IPS DF 6.9 (cell line): ENCODE data around the gene UPP2.
A peak's percentile ranks its signal among the peaks of the same experiment; 100 is the strongest.

Experiments
- DNase-seq: peaks from one replicate; pipeline ENCODE4 v3.0.0-alpha.2; 2013; ENCODE audit warnings: low read depth, low spot score
- H3K27ac ChIP-seq: one replicate; pipeline ENCODE4 v1.5.1; 2013; ENCODE audit warnings: low read length, control low read depth
- H3K27me3 ChIP-seq: 2 replicates; pipeline ENCODE4 v1.6.1; 2013; ENCODE audit warnings: mild to moderate bottlenecking, low read length; ENCODE audit not compliant: control insufficient read depth, insufficient read depth
- H3K36me3 ChIP-seq: 2 replicates; pipeline ENCODE4 v1.6.1; 2013; ENCODE audit warnings: low read length; ENCODE audit not compliant: control insufficient read depth, insufficient read depth
- H3K4me1 ChIP-seq: 2 replicates; pipeline ENCODE4 v1.6.1; 2013; ENCODE audit warnings: low read length; ENCODE audit not compliant: control insufficient read depth, insufficient read depth
- H3K4me3 ChIP-seq: 2 replicates; pipeline ENCODE4 v1.5.1; 2013; ENCODE audit warnings: mild to moderate bottlenecking, low read length
- H3K9me3 ChIP-seq: 2 replicates; pipeline ENCODE4 v1.6.1; 2013; ENCODE audit warnings: low read length, inconsistent platforms; ENCODE audit not compliant: control insufficient read depth, insufficient read depth
- WGBS: extraction: QIAGEN DNeasy Blood & Tissue Kit; methylation state at CpG from one replicate; pipeline ENCODE4 v1.1.7; 2013; ENCODE audit warnings: mixed read lengths, missing lambda C conversion rate; ENCODE audit not compliant: insufficient read length, insufficient coverage; 5-methylcytosine and 5-hydroxymethylcytosine counted together

Gene UPP2

DNA sequence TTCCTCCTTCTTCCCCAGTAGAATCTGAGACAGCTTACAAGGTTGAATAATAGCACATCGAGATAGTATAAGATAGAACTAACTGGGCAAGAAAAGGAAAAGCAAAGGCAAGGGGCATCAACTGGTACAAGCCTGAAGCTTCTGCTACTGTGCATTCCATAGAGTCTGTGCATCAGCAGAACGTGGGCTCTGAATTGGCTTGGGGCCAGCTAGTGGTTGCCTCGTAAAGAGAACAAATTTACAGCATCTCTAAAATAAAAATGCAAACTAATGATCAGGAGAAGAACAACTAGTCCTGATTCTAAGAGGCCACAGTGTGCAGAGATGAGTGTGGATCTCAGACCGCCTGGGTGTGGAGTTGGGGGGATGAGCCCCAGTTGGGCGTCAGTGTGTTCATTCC lies 36.6 kb downstream of the UPP2 start:
- no peaks in the 10 kb centered on the region for H3K36me3 ChIP-seq
- no peaks in the 10 kb centered on the region for H3K27me3 ChIP-seq
- no peak for DNase-seq
- peaks cover 2% of the 10 kb centered on the region; the same call in 1 of the 2 replicates for H3K4me1 ChIP-seq
- WGBS: no CpG with 5 or more reads among the region's 5 CpGs
- no peaks in the 10 kb centered on the region for H3K9me3 ChIP-seq
- H3K27ac ChIP-seq: no peak overlapping the region
- no peak overlapping the region for H3K4me3 ChIP-seq

DNA sequence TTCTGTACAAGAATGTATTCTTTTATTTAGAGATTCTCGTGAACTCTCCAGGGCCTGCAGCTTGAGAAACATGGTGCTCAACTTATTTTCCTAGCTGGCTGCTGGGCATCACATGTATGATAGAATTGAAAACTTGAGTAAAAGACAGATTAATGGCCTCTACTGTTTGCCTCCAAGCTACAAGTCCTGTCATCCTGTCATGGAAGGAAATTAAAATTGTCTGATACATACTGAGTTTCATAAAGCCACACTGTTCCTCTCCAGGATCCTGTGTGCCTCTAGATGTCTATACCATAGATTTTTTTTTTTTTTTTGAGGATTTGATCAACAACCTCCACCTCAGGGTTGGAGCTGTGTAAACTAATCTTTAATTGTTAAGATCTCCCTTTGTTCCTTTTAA lies 38.5 kb downstream of the UPP2 start:
- peaks cover 2% of the 10 kb centered on the region; the same call in 1 of the 2 replicates for H3K4me1 ChIP-seq
- no peak overlapping the region for H3K4me3 ChIP-seq
- no peaks in the 10 kb centered on the region for H3K36me3 ChIP-seq
- no peak for DNase-seq
- H3K27me3 ChIP-seq: no peaks in the 10 kb centered on the region
- no CpG with 5 or more reads among the region's 1 CpG for whole genome bisulfite sequencing
- no peaks in the 10 kb centered on the region for H3K9me3 ChIP-seq
- no peak overlapping the region for H3K27ac ChIP-seq

DNA sequence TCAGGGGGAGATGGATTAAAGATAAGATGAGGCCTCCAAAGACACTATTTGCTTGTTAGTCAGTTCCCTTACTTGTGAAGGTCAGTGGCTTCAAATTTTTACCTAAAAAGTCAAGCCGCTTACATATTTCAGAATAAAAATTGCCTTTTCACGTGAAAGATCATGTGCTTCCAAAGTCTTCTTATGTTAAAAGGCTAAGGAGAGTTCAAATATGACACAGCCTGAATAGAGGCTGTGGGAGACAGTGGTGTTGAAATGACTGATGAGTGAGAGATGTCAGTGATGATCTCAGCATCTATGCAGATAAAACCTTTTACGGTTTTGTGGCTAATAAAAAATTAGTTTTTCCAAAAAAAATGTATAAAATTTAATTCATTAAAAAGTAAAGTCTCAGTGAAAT lies 40.5 kb downstream of the UPP2 start:
- H3K9me3 ChIP-seq: no peaks in the 10 kb centered on the region
- H3K27ac ChIP-seq: no peak overlapping the region
- no peaks in the 10 kb centered on the region for H3K27me3 ChIP-seq
- no peaks in the 10 kb centered on the region for H3K36me3 ChIP-seq
- no peak overlapping the region for H3K4me3 ChIP-seq
- DNase-seq: no peak
- H3K4me1 ChIP-seq: peaks cover 2% of the 10 kb centered on the region; the same call in 1 of the 2 replicates
- no CpG with 5 or more reads among the region's 3 CpGs for WGBS

DNA sequence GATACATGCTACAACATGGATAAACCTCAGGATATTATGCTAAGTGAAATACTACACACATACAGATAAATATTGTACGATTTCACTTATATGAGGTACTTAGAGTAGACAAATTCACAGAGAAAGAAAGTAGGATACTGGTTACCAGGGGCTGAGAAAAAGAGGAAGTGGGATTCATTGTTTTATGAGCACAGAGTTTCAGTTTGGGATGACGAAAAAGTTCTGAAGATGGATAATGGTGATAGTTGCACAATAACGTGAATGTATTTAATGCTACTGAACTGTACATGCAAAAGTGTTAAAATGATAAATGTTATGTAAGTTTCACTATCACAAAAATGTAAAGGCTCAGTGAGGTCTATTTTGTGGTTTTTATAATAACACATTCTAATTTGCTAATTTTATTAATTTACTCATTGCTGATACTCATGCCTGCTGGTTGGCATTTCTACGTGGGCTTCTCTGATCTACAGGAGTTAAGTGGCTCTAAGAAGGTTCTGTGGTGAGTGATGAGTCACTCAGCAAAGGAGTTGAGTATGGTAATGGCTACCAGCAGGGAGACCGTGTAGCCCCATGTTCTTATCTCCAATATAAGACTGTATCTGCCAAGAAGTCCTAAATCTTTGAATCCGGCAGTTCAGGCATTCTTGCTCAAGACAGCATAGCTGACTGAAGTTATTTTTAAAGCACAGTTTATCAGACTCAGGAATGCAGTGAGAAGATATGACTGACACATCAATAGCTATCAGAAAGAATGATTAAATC lies 41.1 kb downstream of the UPP2 start:
- H3K36me3 ChIP-seq: no peaks in the 10 kb centered on the region
- no peaks in the 10 kb centered on the region for H3K9me3 ChIP-seq
- no peak overlapping the region for H3K4me3 ChIP-seq
- no peak overlapping the region for H3K27ac ChIP-seq
- peaks cover 2% of the 10 kb centered on the region; the same call in 1 of the 2 replicates for H3K4me1 ChIP-seq
- no peak for DNase-seq
- no CpG with 5 or more reads among the region's 6 CpGs for WGBS
- no peaks in the 10 kb centered on the region for H3K27me3 ChIP-seq

DNA sequence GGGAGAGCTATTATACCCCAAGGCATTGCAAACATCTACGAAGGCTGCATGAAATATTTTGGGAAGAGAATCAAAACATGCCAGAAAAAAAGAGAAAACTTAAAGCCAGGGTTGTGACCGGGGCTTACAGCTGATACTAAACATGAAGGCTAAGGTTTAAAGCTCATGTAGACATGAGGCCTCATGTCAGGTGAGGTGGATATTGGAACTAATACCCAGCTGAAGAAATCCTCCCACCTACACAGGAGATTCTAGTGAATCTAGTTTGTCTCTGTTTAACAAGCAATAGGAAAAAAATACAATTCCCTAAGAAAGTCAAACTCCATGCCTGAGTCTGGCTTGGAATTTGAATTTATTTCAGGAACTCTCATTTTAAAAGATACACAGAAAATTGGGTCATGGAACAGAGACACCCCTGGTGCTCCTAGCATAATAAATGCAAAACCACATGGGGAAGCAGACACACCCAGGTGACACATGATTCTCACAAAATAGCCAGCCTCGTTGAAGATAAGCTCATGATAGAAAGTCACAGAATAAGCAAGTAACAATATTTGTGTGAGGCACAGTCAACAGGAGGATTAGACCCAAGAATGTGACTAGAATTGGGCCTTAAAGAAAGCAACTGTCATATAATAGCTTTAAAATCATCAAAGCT lies 42.2 kb downstream of the UPP2 start:
- H3K27me3 ChIP-seq: no peaks in the 10 kb centered on the region
- peaks cover 2% of the 10 kb centered on the region; the same call in 1 of the 2 replicates for H3K4me1 ChIP-seq
- no peak for DNase-seq
- no peak overlapping the region for H3K27ac ChIP-seq
- H3K36me3 ChIP-seq: no peaks in the 10 kb centered on the region
- no peak overlapping the region for H3K4me3 ChIP-seq
- H3K9me3 ChIP-seq: no peaks in the 10 kb centered on the region
- WGBS: no CpG with 5 or more reads among the region's 3 CpGs

DNA sequence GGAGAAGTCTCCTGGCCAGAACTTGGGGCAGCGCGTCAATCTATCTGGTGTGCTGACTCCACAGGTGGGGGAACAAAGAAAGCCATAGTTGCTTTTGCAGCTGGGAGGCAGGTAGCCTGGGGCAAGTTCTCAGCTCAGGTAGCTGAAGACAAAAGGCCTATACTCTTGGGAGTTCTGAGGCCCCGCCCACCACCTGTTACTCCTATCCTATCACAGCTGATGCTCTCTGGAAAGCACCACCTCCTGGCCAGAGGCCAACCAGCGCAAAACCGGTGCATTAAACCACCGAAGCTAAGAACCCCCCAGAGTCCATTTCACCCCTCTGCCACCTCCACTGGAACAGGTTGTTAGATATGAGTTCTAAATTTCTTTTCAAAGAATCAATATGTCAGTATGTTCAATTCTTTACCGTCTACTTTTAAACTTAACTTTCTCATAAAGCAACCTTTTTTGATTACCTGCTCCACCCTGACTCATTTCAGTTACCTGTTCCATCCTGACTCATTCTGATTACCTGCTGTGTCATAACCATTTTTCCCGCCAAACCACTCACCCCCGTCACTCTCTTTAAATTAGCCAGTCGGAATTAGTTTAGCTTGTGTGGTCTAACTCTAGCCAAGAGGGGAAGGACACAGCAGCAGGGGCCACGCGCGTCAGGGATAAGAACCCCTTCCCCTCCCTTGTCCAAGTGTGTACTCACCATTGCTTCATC lies 43.4 kb downstream of the UPP2 start:
- WGBS: no CpG with 5 or more reads among the region's 13 CpGs
- DNase-seq: peak; percentile 45

DNA sequence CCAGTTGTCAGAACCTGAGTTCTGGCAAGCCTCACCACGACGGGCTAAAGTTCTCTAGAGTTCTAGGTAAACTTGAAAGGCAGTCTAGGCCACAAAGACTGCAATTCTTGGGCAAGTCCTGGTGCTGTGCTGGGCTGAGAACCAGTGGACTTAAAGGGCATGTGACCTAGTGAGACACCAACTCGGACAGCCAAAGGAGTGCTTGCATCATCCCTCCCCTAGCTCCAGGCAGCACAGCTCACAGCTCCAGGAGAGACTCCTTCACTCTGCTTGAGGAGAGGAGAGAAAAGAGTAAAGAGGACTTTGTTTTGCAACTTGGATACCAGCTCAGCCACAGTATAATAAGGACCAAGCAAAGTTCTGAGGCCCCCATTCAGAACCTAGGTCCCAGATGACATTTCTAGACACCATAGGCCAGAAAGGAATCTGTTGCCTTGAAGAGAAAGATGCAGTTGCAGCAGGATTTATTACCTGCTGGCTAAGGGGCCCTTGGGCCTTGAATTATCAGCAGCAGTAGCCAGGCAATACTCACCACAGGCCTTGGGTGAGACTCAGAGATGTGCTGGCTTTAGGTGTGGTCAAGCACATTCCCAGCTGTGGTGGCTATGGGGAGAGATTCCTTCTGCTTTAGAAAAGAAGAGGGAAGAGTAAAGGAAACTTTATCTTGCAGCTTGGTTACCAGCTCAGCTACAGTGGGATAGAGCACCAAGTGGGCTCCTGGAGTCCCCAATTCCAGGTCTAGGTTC lies 51.8 kb downstream of the UPP2 start:
- Histone ChIP-seq H3K4me3 (no peak overlapping the region), H3K4me1 (no peaks in the 10 kb centered on the region), H3K9me3 (no peaks in the 10 kb centered on the region), H3K36me3 (no peaks in the 10 kb centered on the region), H3K27me3 (no peaks in the 10 kb centered on the region), H3K27ac (no peak overlapping the region)
- DNase-seq: no peak
- no CpG with 5 or more reads among the region's 3 CpGs for WGBS

More for the DNA sequence above, 43.4 kb downstream of the UPP2 start:
- Histone ChIP-seq H3K4me3 (no peak overlapping the region), H3K27ac (no peak overlapping the region), H3K9me3 (no peaks in the 10 kb centered on the region), H3K27me3 (no peaks in the 10 kb centered on the region), H3K4me1 (no peaks in the 10 kb centered on the region), H3K36me3 (no peaks in the 10 kb centered on the region)

DNA sequence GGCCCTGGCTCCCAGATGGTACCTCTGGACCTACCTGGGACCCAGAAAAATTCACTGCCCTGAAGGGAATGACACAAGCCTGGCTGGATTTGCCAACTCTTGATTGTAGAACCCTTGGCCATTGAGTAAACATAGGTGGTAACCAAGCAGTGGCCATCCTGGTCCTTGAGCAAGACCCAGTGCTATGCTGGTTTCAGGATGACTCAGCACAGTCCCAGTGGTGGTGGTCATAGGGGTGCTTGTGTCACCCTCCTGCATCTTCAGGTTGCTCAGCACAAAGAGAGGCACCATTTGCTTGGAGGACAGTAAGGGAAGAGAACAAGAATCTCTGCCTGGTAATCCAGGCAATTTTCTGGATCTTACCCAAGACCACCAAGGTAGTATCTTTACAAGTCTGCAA lies 52.9 kb downstream of the UPP2 start:
- Histone ChIP-seq H3K4me1 (no peaks in the 10 kb centered on the region), H3K27ac (no peak overlapping the region), H3K4me3 (no peak overlapping the region), H3K36me3 (no peaks in the 10 kb centered on the region), H3K9me3 (no peaks in the 10 kb centered on the region), H3K27me3 (no peaks in the 10 kb centered on the region)
- no peak for DNase-seq

DNA sequence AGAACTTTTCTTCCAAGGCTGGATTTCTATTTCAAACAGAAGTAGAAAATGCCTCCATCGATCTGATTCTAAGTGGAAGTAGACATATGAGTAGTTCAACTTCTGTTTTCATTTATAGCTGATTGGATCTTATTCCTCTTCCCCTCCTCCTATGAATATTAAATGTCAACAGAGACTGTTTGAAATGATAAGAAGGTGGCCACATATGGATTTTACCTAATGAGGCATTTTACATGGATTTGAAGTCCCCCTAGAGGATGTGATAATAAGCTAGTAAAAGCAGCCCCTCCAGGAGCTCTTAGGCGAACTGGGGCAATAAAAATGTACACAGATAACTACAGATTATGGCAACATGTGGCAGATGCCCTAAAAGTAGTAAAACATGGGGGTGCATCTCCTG lies 71.0 kb downstream of the UPP2 start:
- WGBS: no CpG with 5 or more reads among the region's 2 CpGs
- DNase-seq: no peak
- no peak overlapping the region for H3K27ac ChIP-seq
- no peaks in the 10 kb centered on the region for H3K27me3 ChIP-seq
- no peaks in the 10 kb centered on the region for H3K36me3 ChIP-seq
- H3K9me3 ChIP-seq: no peaks in the 10 kb centered on the region
- H3K4me1 ChIP-seq: no peaks in the 10 kb centered on the region
- no peak overlapping the region for H3K4me3 ChIP-seq

DNA sequence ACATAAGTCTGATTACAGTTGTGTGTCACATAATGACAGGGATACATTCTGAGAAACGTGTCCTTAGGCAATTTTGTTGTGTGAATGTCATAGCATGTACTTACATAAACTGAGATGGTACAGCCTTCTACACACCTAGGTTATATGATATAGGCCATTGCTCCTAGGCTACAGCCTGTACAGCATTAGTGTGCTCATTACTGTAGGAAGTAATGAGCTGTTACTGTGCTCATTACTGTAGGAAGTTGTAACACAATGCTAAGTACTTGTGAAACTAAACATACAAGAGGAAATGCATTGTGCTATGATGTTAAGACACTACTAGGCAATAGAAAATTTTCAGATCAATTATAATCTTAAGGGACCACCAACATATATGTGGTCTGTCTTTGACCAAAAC lies 72.8 kb downstream of the UPP2 start:
- DNase-seq: no peak
- Histone ChIP-seq H3K4me3 (no peak overlapping the region), H3K9me3 (no peaks in the 10 kb centered on the region), H3K36me3 (no peaks in the 10 kb centered on the region), H3K27ac (no peak overlapping the region), H3K27me3 (no peaks in the 10 kb centered on the region), H3K4me1 (no peaks in the 10 kb centered on the region)
- no CpG with 5 or more reads among the region's 1 CpG for WGBS
